ENCODE data around the gene SIGLEC10.

GRCh38 chr19:51389143-51389542 is 28.3 kb downstream of the SIGLEC10 start:
- TF ChIP-seq, protein P1, sequence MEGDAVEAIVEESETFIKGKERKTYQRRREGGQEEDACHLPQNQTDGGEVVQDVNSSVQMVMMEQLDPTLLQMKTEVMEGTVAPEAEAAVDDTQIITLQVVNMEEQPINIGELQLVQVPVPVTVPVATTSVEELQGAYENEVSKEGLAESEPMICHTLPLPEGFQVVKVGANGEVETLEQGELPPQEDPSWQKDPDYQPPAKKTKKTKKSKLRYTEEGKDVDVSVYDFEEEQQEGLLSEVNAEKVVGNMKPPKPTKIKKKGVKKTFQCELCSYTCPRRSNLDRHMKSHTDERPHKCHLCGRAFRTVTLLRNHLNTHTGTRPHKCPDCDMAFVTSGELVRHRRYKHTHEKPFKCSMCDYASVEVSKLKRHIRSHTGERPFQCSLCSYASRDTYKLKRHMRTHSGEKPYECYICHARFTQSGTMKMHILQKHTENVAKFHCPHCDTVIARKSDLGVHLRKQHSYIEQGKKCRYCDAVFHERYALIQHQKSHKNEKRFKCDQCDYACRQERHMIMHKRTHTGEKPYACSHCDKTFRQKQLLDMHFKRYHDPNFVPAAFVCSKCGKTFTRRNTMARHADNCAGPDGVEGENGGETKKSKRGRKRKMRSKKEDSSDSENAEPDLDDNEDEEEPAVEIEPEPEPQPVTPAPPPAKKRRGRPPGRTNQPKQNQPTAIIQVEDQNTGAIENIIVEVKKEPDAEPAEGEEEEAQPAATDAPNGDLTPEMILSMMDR (IDR thresholded peaks at IDR 0.05; ENCODE audit: low read length): no peak
- TF ChIP-seq EZH2 (IDR thresholded peaks at IDR 0.05; ENCODE audit: borderline replicate concordance, low read length): no peak
